Hematopoietic multipotent progenitor cell treated with erythropoietin and hydrocortisone succinate and interleukin-3 and kit ligand, for 6 days (in vitro differentiated cells): Measurements from ENCODE around the gene UBE2E2.
A peak's percentile ranks its signal among the peaks of the same experiment; 100 is the strongest.
"Not testable (repeated sequence)": the region's sequence is repeated elsewhere in the genome, so short reads cannot be mapped to it uniquely, and the experiment has no call there.

Experiments used
- DNase-seq: peaks from one replicate; pipeline ENCODE4 v3.0.0-alpha.2; 2015

Gene UBE2E2

GRCh38 chr3:23594894-23595670 is 392.0 kb downstream of the UBE2E2 start:
- DNase-seq, result no peak

- no peak for DNase-seq
Measured at GRCh38 chr3:23595851-23596250, 392.7 kb downstream of the UBE2E2 start.

- no peak for DNase-seq
Measured at GRCh38 chr3:23600167-23600871, 397.2 kb downstream of the UBE2E2 start.

- no peak for DNase-seq
Measured at GRCh38 chr3:23601091-23601822, 398.1 kb downstream of the UBE2E2 start.

- no peak for DNase-seq
Measured at GRCh38 chr3:23602971-23603370, 399.8 kb downstream of the UBE2E2 start.

- DNase-seq, result no peak
Measured at GRCh38 chr3:23607184-23607847, 404.2 kb downstream of the UBE2E2 start.

- DNase-seq, result no peak
Measured at GRCh38 chr3:23608650-23609049, 405.5 kb downstream of the UBE2E2 start.

- peak; percentile 20 for DNase-seq
Measured at GRCh38 chr3:23611737-23612295, 408.7 kb downstream of the UBE2E2 start.

- DNase-seq, result no peak
Measured at GRCh38 chr3:23612296-23612891, 409.3 kb downstream of the UBE2E2 start.

GRCh38 chr3:23615068-23615467 is 411.9 kb downstream of the UBE2E2 start:
- DNase-seq, result no peak

- not testable (repeated sequence) for DNase-seq
Measured at GRCh38 chr3:23618475-23618874, 415.3 kb downstream of the UBE2E2 start.

- DNase-seq, result no peak
Measured at GRCh38 chr3:23619705-23620637, 416.8 kb downstream of the UBE2E2 start.

GRCh38 chr3:23620638-23621015 is 417.5 kb downstream of the UBE2E2 start:
- DNase-seq, result no peak

- DNase-seq, result no peak
Measured at GRCh38 chr3:23623844-23624243, 420.7 kb downstream of the UBE2E2 start.

GRCh38 chr3:23624305-23624704 is 421.2 kb downstream of the UBE2E2 start:
- no peak for DNase-seq

GRCh38 chr3:23626442-23626841 is 423.3 kb downstream of the UBE2E2 start:
- DNase-seq, result no peak

GRCh38 chr3:23629181-23629894 is 426.2 kb downstream of the UBE2E2 start:
- no peak for DNase-seq

GRCh38 chr3:23633261-23633960 is 430.3 kb downstream of the UBE2E2 start:
- DNase-seq, result no peak

GRCh38 chr3:23637339-23637738 is 434.2 kb downstream of the UBE2E2 start:
- no peak for DNase-seq
